HL-60 (cell line): ENCODE results near the gene PIAS4.

Experiments used
- DNase-seq, 2 experiments: peaks; one replicate each; pipeline ENCODE4 v3.0.0-alpha.2; 2010 to 2020; ENCODE audit warnings: low read depth in 1 of 2, low spot score in 1 of 2
- H3K27ac ChIP-seq: fragments of 250-450 bp; sonication (Bioruptor Pico); replicated peaks from 2 replicates; pipeline ENCODE4 v1.5.1; 2020; ENCODE audit warnings: mild to moderate bottlenecking, moderate library complexity
- H3K27me3 ChIP-seq: fragments of 250-450 bp; sonication (Bioruptor Pico); 2 replicates; pipeline ENCODE4 v1.5.1; 2021; ENCODE audit warnings: mild to moderate bottlenecking, moderate library complexity; ENCODE audit not compliant: insufficient read depth, poor library complexity, severe bottlenecking
- H3K4me3 ChIP-seq: replicated peaks from 2 replicates; pipeline ENCODE4 v1.5.1; 2011; ENCODE audit warnings: mild to moderate bottlenecking, control low read depth, low read length; ENCODE audit not compliant: insufficient read depth
- CTCF ChIP-seq: IDR thresholded peaks from one replicate; pipeline ENCODE4 v1.5.1; 2011; ENCODE audit warnings: low read length, control low read depth, inconsistent platforms; ENCODE audit not compliant: insufficient read depth
- GABPA ChIP-seq: IDR thresholded peaks from 2 replicates; pipeline ENCODE4 v1.6.1; 2012; ENCODE audit warnings: low read depth
- POLR2AphosphoS5 ChIP-seq: IDR thresholded peaks from 2 replicates; pipeline ENCODE4 v1.6.1; 2012; ENCODE audit warnings: low read depth
- REST ChIP-seq: IDR thresholded peaks from 2 replicates; pipeline ENCODE4 v1.6.1; 2012; ENCODE audit warnings: low read depth; ENCODE audit not compliant: insufficient replicate concordance
- SPI1 ChIP-seq: IDR thresholded peaks from 2 replicates; pipeline ENCODE4 v1.6.1; 2012; ENCODE audit warnings: low read depth, mild to moderate bottlenecking, borderline replicate concordance

PIAS4 gene

GRCh38 chr19:4052993-4053422 lies 45.5 kb downstream of the PIAS4 start:
- Histone ChIP-seq H3K27ac (peak overlapping the region; percentile 69), H3K4me3 (peak overlapping the region; percentile 44), H3K27me3 (no peaks in the 10 kb centered on the region)
- TF ChIP-seq GABPA, result no peak
- TF ChIP-seq CTCF, result no peak
- no peak for TF ChIP-seq REST
- no peak for TF ChIP-seq SPI1
- no peak for TF ChIP-seq POLR2AphosphoS5
- DNase-seq, result no peak

GRCh38 chr19:4053423-4054324 lies 46.1 kb downstream of the PIAS4 start:
- Histone ChIP-seq H3K27me3 (no peaks in the 10 kb centered on the region), H3K4me3 (peak overlapping the region; percentile 44), H3K27ac (no peak overlapping the region)
- no peak for DNase-seq
- no peak for TF ChIP-seq GABPA
- no peak for TF ChIP-seq CTCF
- no peak for TF ChIP-seq SPI1
- no peak for TF ChIP-seq REST
- TF ChIP-seq POLR2AphosphoS5, result peak; percentile 41; the same call in 1 of the 2 replicates

GRCh38 chr19:4054441-4055208 lies 47.1 kb downstream of the PIAS4 start:
- DNase-seq, result no peak
- H3K27ac ChIP-seq, result no peak overlapping the region

More at GRCh38 chr19:4054441-4055208, 47.1 kb downstream of the PIAS4 start:
- TF ChIP-seq GABPA, result no peak
- no peak for TF ChIP-seq POLR2AphosphoS5
- TF ChIP-seq CTCF, result no peak
- no peak for TF ChIP-seq SPI1
- TF ChIP-seq REST, result no peak
- no peaks in the 10 kb centered on the region for H3K27me3 ChIP-seq
- no peak overlapping the region for H3K4me3 ChIP-seq
